B cell (primary cell): ENCODE measurements around the gene DSG4. TPM values are rescaled to one million over a fixed set of nuclear protein-coding genes. Genes with fewer than 3 reads are reported as not detected.

Experiments
- ATAC-seq: fragments of 200-7000 bp; cut with Tn5 transposase; one replicate; pipeline ENCODE4 v1.10.0; 2021; ENCODE audit warnings: low read depth, mild to moderate bottlenecking, moderate number of reproducible peaks, moderate library complexity
- CTCF ChIA-PET: fragments of 350-600 bp; sonication (Branson Sonifier 250); formaldehyde crosslinking; loops from one replicate; lab custom pipeline; 2021; ENCODE audit warnings: antibody characterized with exemption, inconsistent platforms; lab: Charles Lee
- POLR2A ChIA-PET: fragments of 350-600 bp; sonication (Branson Sonifier 250); formaldehyde crosslinking; loops from one replicate; lab custom pipeline; 2021; ENCODE audit warnings: antibody characterized with exemption; lab: Charles Lee
- DNase-seq: peaks from one replicate; pipeline ENCODE4 v3.0.0; 2013
- H2AFZ ChIP-seq: 2 replicates; pipeline ENCODE4 v1.6.1; 2012; ENCODE audit warnings: mild to moderate bottlenecking, low read depth, low read length; ENCODE audit not compliant: insufficient read depth, poor library complexity, severe bottlenecking
- H3K27ac ChIP-seq, 2 donors: 1 replicate in 1 of 2; 2 replicates in 1 of 2; pipeline ENCODE4 v1.5.1; 2012 to 2013; ENCODE audit warnings: low read length in 2 of 2, mild to moderate bottlenecking in 2 of 2, moderate library complexity in 1 of 2
- H3K27me3 ChIP-seq, 4 experiments: fragments of 200-600 bp in 1 of 4; sonication (generic) in 1 of 4; replicated peaks in 1 of 4; 1 replicate in 2 of 4; 2 replicates in 2 of 4; pipeline versions ENCODE4 v1.6.1 to v1.7.0; 2013 to 2016; ENCODE audit warnings: low read length in 3 of 4, mild to moderate bottlenecking in 2 of 4, mixed read lengths in 1 of 4, moderate library complexity in 1 of 4; ENCODE audit not compliant: insufficient read depth in 4 of 4, control insufficient read depth in 3 of 4; ENCODE audit errors: control extremely low read depth in 1 of 4
- H3K36me3 ChIP-seq, 2 experiments: replicated peaks in 1 of 2; 1 replicate in 1 of 2; 2 replicates in 1 of 2; pipeline versions ENCODE4 v1.6.1 to v1.7.1; 2013; ENCODE audit warnings: low read length in 1 of 2; ENCODE audit not compliant: insufficient read depth in 2 of 2, control insufficient read depth in 1 of 2; ENCODE audit errors: control extremely low read depth in 1 of 2, extremely low read depth in 1 of 2
- H3K4me1 ChIP-seq, 2 donors: fragments of 200-600 bp in 1 of 2; sonication (generic) in 1 of 2; 1 replicate in 1 of 2; 2 replicates in 1 of 2; pipeline versions ENCODE4 v1.5.1 to v1.6.1; 2013 to 2017; ENCODE audit warnings: low read length in 2 of 2; ENCODE audit not compliant: control insufficient read depth in 2 of 2, insufficient read depth in 2 of 2
- H3K4me2 ChIP-seq: replicated peaks from 2 replicates; pipeline ENCODE3; 2012; ENCODE audit warnings: mild to moderate bottlenecking, low read depth, low read length; ENCODE audit not compliant: poor library complexity, severe bottlenecking
- H3K4me3 ChIP-seq, 5 experiments: fragments of 200-600 bp in 1 of 5; sonication (generic) in 1 of 5; 1 replicate in 3 of 5; 2 replicates in 2 of 5; pipeline versions ENCODE4 v1.5.1 to v1.7.0; 2011 to 2016; ENCODE audit warnings: low read length in 4 of 5, mild to moderate bottlenecking in 4 of 5, low read depth in 2 of 5, control low read depth in 1 of 5, moderate library complexity in 1 of 5; ENCODE audit not compliant: insufficient read depth in 1 of 5; ENCODE audit errors: control extremely low read depth in 1 of 5, extremely low read depth in 1 of 5
- H3K79me2 ChIP-seq: fragments of 200-600 bp; sonication (generic); one replicate; pipeline ENCODE4 v1.6.0; 2016; ENCODE audit warnings: low read length; ENCODE audit not compliant: control insufficient read depth, insufficient read depth
- H3K9ac ChIP-seq: fragments of 200-600 bp; sonication (generic); 2 replicates; pipeline ENCODE4 v1.6.1; 2017; ENCODE audit warnings: mild to moderate bottlenecking, low read length, moderate library complexity
- H3K9me3 ChIP-seq, 3 donors: one replicate each; pipeline versions ENCODE4 v1.6.1 to v1.7.1; 2013; ENCODE audit warnings: low read length in 2 of 3; ENCODE audit not compliant: control insufficient read depth in 2 of 3, insufficient read depth in 1 of 3; ENCODE audit errors: control extremely low read depth in 1 of 3
- H4K20me1 ChIP-seq: 2 replicates; pipeline ENCODE4 v1.6.0; 2012; ENCODE audit warnings: mild to moderate bottlenecking, low read length; ENCODE audit not compliant: insufficient read depth, control insufficient read depth, poor library complexity, severe bottlenecking
- H3K27ac Mint-ChIP-seq: one replicate; pipeline ENCODE4 v1.8.0; 2021; ENCODE audit warnings: mixed read lengths
- H3K27me3 Mint-ChIP-seq: one replicate; pipeline ENCODE4 v1.8.0; 2021; ENCODE audit warnings: mixed read lengths
- H3K4me1 Mint-ChIP-seq: one replicate; pipeline ENCODE4 v1.8.0; 2021; ENCODE audit warnings: mixed read lengths
- H3K4me3 Mint-ChIP-seq: one replicate; pipeline ENCODE4 v1.8.0; 2021; ENCODE audit warnings: mixed read lengths
- H3K9me3 Mint-ChIP-seq: one replicate; pipeline ENCODE4 v1.8.0; 2022; ENCODE audit warnings: mixed read lengths; ENCODE audit not compliant: insufficient read depth
- CTCF ChIP-seq: fragments of 200-600 bp; IDR thresholded peaks from one replicate; pipeline ENCODE4 v1.8.0; 2022; ENCODE audit warnings: antibody characterized with exemption, mild to moderate bottlenecking
- EZH2 ChIP-seq: IDR thresholded peaks from 2 replicates; pipeline ENCODE4 v1.6.1; 2012; ENCODE audit warnings: borderline replicate concordance, low read depth, mild to moderate bottlenecking, moderate library complexity, low read length; ENCODE audit not compliant: insufficient read depth, poor library complexity, severe bottlenecking
- WGBS: methylation state at CpG from one replicate; pipeline ENCODE4 v1.1.5; 2013; ENCODE audit warnings: missing lambda C conversion rate; ENCODE audit not compliant: insufficient coverage; 5-methylcytosine and 5-hydroxymethylcytosine counted together
- intact Hi-C: fragments of 100-400 bp; cut with micrococcal nuclease; formaldehyde crosslinking; loops from one replicate; pipeline ENCODE4 v1.10.0; 2022
- polyA plus RNA-seq: library from polyadenylated mRNA; depleted of rRNA; stranded (reverse); fragments of >200 nt; gene quantifications from 2 replicates; pipeline ENCODE4 v1.2.3, GENCODE V29; 2012
- total RNA-seq, 2 donors: library from RNA; stranded (reverse); fragments of 120-200 nt in 1 of 2; gene quantifications; 1 replicate in 1 of 2; 2 replicates in 1 of 2; pipeline versions ENCODE4 v1.2.3 to v1.2.4, GENCODE V29; 2013 to 2022

The DSG4 gene
- total and polyA plus RNA-seq, 2 donors (not counting 1 experiment from before 2014, with no cell fraction given): not detected

GRCh38 chr18:31417850-31418249, 41.3 kb downstream of the DSG4 start:
- Histone ChIP-seq H3K36me3 (no peaks in the 10 kb centered on the region), H3K4me3 (no peak overlapping the region), H3K79me2 (no peaks in the 10 kb centered on the region), H2AFZ (no peak overlapping the region), H3K27me3 (no peaks in the 10 kb centered on the region), H3K4me2 (no peak overlapping the region), H3K9me3 (peaks cover 0 to 3% (median 1%) of the 10 kb centered on the region in 3 donors), H3K9ac (no peak overlapping the region), H4K20me1 (no peaks in the 10 kb centered on the region), H3K27ac (no peak overlapping the region), H3K4me1 (no peaks in the 10 kb centered on the region)
- Mint-ChIP-seq H3K27ac (no peak overlapping the region), H3K27me3 (no peaks in the 10 kb centered on the region), H3K9me3 (peaks cover 2% of the 10 kb centered on the region), H3K4me3 (no peak overlapping the region), H3K4me1 (no peaks in the 10 kb centered on the region)
- ATAC-seq (no peak), DNase-seq (no peak)
- intact Hi-C loops: no loop called here
- POLR2A ChIA-PET: no interaction called here
- TF ChIP-seq CTCF: no peak
- no peak for TF ChIP-seq EZH2
- CTCF ChIA-PET: no interaction called here

GRCh38 chr18:31419457-31419932, 42.9 kb downstream of the DSG4 start:
- Mint-ChIP-seq H3K4me1 (no peaks in the 10 kb centered on the region), H3K9me3 (peaks cover 2% of the 10 kb centered on the region), H3K4me3 (no peak overlapping the region), H3K27me3 (no peaks in the 10 kb centered on the region), H3K27ac (no peak overlapping the region)
- Histone ChIP-seq H3K9me3 (peaks cover 0 to 3% (median 1%) of the 10 kb centered on the region in 3 donors), H2AFZ (no peak overlapping the region), H3K27me3 (no peaks in the 10 kb centered on the region), H4K20me1 (no peaks in the 10 kb centered on the region), H3K4me3 (no peak overlapping the region), H3K4me1 (no peaks in the 10 kb centered on the region), H3K9ac (no peak overlapping the region), H3K4me2 (no peak overlapping the region), H3K79me2 (no peaks in the 10 kb centered on the region), H3K36me3 (no peaks in the 10 kb centered on the region), H3K27ac (no peak overlapping the region)
- no peak for DNase-seq
- TF ChIP-seq CTCF (no peak), EZH2 (no peak)
- ChIA-PET CTCF (no interaction called here), POLR2A (no interaction called here)
- 100% methylated on average over 2 of the region's 7 CpGs for WGBS
- intact Hi-C loops: no loop called here
- ATAC-seq: no peak
